NOMO-1 treated with DMSO at 0.1 percent for 48 hours (cell line): Measurements from ENCODE around the gene RBM23.

Experiments
- DNase-seq: peaks from one replicate; lab custom pipeline; 2025; ENCODE audit not compliant: unreplicated experiment; lab: John Stamatoyannopoulos, UW

RBM23 gene

DNA sequence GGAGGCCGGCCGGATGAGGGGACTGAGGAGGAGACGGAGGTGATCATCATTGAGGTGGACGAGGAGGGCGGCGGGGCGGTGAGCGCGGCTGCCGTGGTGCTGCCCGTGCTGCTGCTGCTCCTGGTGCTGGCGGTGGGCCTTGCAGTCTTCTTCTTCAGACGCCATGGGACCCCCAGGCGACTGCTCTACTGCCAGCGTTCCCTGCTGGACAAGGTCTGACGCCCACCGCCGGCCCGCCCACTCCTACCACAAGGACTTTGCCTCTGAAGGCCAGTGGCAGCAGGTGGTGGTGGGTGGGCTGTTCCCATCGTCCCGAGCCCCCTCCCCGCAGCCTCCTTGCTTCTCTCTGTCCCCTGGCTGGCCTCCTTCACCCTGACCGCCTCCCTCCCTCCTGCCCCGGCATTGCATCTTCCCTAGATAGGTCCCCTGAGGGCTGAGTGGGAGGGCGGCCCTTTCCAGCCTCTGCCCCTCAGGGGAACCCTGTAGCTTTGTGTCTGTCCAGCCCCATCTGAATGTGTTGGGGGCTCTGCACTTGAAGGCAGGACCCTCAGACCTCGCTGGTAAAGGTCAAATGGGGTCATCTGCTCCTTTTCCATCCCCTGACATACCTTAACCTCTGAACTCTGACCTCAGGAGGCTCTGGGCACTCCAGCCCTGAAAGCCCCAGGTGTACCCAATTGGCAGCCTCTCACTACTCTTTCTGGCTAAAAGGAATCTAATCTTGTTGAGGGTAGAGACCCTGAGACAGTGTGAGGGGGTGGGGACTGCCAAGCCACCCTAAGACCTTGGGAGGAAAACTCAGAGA, 72.9 kb downstream of the RBM23 start:
- no peak for DNase-seq

- no peak for DNase-seq
These were observed 73.9 kb downstream of the RBM23 start for GRCh38 chr14:22845103-22845394.

DNA sequence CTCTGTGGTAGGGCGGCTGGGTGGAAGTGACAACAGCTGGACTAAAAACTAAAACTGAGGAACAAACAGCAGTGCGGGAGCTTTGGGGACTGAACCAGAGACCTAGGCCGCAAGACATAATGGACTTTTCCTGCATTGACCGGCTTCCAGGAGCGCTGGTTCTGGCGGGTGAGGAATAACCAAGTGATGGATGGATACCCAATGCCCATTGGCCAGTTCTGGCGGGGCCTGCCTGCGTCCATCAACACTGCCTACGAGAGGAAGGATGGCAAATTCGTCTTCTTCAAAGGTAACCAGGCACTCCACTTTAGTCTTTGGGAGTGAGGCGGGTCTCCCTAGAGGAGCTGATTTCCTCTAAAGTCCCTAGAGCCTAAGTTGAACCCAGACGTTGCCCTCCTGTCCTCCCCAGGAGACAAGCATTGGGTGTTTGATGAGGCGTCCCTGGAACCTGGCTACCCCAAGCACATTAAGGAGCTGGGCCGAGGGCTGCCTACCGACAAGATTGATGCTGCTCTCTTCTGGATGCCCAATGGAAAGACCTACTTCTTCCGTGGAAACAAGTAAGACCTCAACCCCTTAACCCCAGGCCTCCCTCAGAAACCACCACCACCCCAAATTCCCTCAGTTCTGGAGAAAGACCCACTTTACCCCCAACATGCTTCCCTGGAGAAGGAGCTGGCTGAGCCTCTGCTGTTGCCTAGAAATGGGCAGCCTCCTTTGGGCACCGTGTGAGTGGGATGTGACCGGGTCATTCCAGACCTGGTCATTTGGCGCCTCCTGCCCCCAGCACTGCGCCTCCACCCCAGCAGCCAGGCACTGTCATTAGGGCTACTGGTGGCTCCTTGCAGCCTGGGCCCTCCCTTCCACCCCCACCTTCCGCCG, 74.5 kb downstream of the RBM23 start:
- no peak for DNase-seq
